Testis (tissue), 3 donors: Measurements from ENCODE around the gene EPHA4. TPM values are rescaled to one million over a fixed set of nuclear protein-coding genes. Genes with fewer than 3 reads are reported as not detected.

Experiments used
- DNase-seq: peaks from one replicate; pipeline ENCODE4 v3.0.0-alpha.2; 2019
- H3K27ac ChIP-seq, 2 donors: fragments of 200-600 bp; sonication (generic); one replicate each; pipeline ENCODE4 v1.5.1; 2019
- H3K27me3 ChIP-seq: fragments of 200-600 bp; sonication (generic); one replicate; pipeline ENCODE4 v1.5.1; 2019
- H3K36me3 ChIP-seq: fragments of 200-600 bp; sonication (generic); one replicate; pipeline ENCODE4 v1.5.1; 2017; ENCODE audit warnings: low read depth; ENCODE audit errors: missing control alignments
- H3K4me1 ChIP-seq: fragments of 200-600 bp; sonication (generic); one replicate; pipeline ENCODE4 v1.5.1; 2019
- H3K4me3 ChIP-seq, 2 donors: fragments of 200-600 bp; sonication (generic); one replicate each; pipeline ENCODE4 v1.5.1; 2017 to 2019
- H3K9me3 ChIP-seq: fragments of 200-600 bp; sonication (generic); one replicate; pipeline ENCODE4 v1.5.1; 2017
- POLR2A ChIP-seq: fragments of 450-650 bp; IDR thresholded peaks from one replicate; pipeline ENCODE4 v1.6.1; 2017; ENCODE audit warnings: antibody characterized with exemption, mild to moderate bottlenecking, moderate library complexity
- WGBS, 2 donors: methylation state at CpG; one replicate each; pipeline ENCODE4 v1.1.5; 2018; 5-methylcytosine and 5-hydroxymethylcytosine counted together
- intact Hi-C: fragments of 100-400 bp; cut with DNase I; formaldehyde crosslinking; loops from one replicate; pipeline ENCODE4 v1.15.1; 2023; ENCODE audit warnings: low total_unique reads
- polyA plus RNA-seq: library from polyadenylated mRNA; stranded (reverse); fragments of 350-450 nt; fragmentation: Illumina TruSeq; extraction: RNeasy Lipid Tissue Mini Kit (QIAGEN cat#74804); gene quantifications from one replicate; pipeline ENCODE4 v1.2.3, GENCODE V29; 2014; ENCODE audit warnings: low read depth, low replicate concordance; ENCODE audit not compliant: insufficient read depth
- total RNA-seq, 2 donors: library from RNA; depleted of rRNA; stranded (reverse); fragments of >200 nt; gene quantifications; one replicate each; pipeline ENCODE4 v1.2.3, GENCODE V29; 2016
- TF ChIP-seq, protein P1 (sequence below), 3 experiments: fragments of 450-650 bp in 2 of 3; fragments of 200-600 bp in 1 of 3; sonication (generic) in 1 of 3; IDR thresholded peaks; one replicate each; pipeline ENCODE4 v1.5.1; 2016 to 2019; ENCODE audit warnings: antibody characterized with exemption in 3 of 3, mild to moderate bottlenecking in 2 of 3, moderate library complexity in 1 of 3

EPHA4 gene
- total and polyA plus RNA-seq, 3 donors from 2014 or later, result 47.4 to 139 (median 134) TPM

DNA sequence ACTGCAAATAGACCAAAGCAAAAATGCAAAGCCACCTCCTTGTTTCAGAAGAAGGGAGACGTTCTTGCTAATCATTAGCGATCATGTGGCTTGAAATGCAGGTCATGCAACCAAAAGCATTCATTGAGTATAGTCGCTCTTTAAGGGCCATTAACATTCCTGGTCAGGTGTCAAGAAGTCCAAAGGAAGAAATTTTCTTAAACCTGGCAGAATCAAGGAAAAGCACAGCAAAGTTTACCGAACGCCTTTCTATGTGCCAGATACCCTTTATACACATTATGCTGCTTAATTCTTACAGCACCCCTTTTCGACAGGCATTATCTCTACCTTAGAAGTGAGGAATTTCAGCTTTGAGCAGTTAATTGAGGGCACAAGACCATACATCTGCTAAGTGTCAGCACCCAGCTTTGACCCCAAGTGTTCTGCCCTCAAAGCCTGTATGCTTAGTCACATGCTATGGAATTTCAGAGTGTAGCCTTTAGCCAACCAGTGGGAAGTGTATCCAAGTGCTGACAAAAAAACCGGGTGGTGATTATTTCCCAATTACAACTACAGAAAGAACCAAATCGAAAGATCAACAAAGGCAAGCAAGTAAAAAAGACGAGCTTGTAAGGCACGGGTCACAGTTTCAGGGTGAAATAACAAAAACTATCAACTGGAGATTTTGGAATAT is 70.8 kb downstream of the EPHA4 start:
- no peaks in the 10 kb centered on the region for H3K9me3 ChIP-seq
- intact Hi-C loops, result no loop called here
- no peaks in the 10 kb centered on the region for H3K27me3 ChIP-seq
- H3K4me3 ChIP-seq, result no peak overlapping the region
- H3K27ac ChIP-seq, result no peak overlapping the region
- H3K36me3 ChIP-seq, result no peaks in the 10 kb centered on the region
- WGBS, 2 donors, result 81 to 82% methylated on average over 10 of the region's 10 CpGs
- TF ChIP-seq, protein P1, sequence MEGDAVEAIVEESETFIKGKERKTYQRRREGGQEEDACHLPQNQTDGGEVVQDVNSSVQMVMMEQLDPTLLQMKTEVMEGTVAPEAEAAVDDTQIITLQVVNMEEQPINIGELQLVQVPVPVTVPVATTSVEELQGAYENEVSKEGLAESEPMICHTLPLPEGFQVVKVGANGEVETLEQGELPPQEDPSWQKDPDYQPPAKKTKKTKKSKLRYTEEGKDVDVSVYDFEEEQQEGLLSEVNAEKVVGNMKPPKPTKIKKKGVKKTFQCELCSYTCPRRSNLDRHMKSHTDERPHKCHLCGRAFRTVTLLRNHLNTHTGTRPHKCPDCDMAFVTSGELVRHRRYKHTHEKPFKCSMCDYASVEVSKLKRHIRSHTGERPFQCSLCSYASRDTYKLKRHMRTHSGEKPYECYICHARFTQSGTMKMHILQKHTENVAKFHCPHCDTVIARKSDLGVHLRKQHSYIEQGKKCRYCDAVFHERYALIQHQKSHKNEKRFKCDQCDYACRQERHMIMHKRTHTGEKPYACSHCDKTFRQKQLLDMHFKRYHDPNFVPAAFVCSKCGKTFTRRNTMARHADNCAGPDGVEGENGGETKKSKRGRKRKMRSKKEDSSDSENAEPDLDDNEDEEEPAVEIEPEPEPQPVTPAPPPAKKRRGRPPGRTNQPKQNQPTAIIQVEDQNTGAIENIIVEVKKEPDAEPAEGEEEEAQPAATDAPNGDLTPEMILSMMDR (IDR thresholded peaks at IDR 0.05), result no peak
- no peak for TF ChIP-seq POLR2A
- H3K4me1 ChIP-seq, result no peaks in the 10 kb centered on the region
- DNase-seq, result no peak

DNA sequence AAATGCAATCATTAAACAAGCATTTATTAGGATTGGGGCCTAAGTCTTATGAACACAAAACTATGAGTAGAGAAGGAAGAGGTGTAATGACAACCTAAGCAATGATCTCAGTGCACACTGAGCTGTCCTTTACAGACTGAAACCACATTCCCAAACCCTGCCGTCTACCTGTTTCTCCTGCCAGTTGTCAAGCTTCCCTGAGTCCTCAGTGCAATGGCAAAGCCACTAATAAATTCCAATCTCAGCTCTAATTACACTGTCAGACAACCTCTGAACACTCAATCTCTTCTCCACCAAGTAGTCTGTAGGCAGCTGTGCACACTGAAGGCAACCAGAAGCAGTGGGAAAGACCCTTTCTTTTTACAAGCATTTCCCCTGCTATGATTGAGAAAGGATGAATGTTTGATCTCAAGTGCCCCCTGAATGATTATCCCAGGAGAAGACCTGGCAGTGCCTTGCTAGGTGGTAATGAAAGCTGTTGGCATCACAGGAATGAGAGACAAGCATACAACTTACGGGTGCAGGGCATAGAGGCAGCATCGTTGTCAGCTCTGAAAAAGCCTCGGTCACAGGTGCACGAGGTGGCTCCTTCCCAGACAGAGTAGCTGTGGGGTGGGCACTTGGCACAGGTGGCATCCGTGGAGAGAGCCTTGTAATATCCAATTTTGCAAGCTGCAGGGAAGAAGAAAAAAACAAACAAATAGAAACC is 71.4 kb downstream of the EPHA4 start:
- DNase-seq, result no peak
- H3K27me3 ChIP-seq, result no peaks in the 10 kb centered on the region
- no peak overlapping the region for H3K4me3 ChIP-seq
- intact Hi-C loops, result no loop called here
- H3K27ac ChIP-seq, result no peak overlapping the region
- H3K4me1 ChIP-seq, result no peaks in the 10 kb centered on the region
- H3K9me3 ChIP-seq, result no peaks in the 10 kb centered on the region
- no peaks in the 10 kb centered on the region for H3K36me3 ChIP-seq
- 85 to 92% methylated on average over 6 of the region's 6 CpGs for WGBS, 2 donors
- TF ChIP-seq, protein P1 (IDR thresholded peaks at IDR 0.05), result no peak
- TF ChIP-seq POLR2A, result no peak

DNA sequence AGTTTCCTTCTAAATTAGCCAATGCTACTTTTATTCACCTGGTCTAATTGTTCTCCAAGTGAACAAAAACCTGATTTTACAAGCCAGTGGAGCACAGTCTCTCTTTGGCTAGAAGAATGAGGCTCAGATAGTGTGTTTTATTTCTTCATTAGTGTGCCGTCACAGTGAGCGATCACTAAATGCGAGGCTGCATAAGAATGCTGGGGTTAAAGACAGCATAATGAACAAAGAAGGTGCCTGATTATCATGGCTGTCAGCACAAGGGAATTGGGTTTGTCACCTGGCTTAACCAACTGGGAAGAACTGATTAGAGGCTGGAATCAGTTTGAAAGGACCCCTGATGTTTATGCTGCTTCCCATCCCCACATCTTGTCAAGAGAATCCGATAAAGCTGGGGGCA is 76.4 kb downstream of the EPHA4 start:
- no peak for DNase-seq
- 94 to 96% methylated on average over 4 of the region's 4 CpGs for WGBS, 2 donors

DNA sequence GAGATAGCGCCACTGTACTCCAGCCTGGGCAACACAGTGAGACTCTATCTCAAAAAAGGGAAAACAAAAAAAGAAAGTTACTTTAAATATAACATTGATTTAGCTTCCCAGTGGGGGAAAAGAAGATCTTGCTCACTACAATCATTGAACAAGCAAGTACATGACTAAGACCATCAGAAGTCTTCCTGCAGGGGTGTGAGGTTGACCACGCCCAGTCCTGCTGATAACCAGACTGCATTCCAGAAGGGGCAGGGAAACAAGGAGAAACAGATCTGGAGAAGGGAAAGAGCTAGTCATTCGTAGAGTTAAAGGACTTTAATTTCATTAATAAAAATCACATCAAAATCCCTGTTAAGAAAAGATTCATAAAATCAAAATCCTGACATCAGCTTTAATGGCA is 77.5 kb downstream of the EPHA4 start:
- Histone ChIP-seq H3K4me3 (no peak overlapping the region), H3K36me3 (no peaks in the 10 kb centered on the region), H3K27ac (no peak overlapping the region), H3K9me3 (no peaks in the 10 kb centered on the region), H3K4me1 (no peaks in the 10 kb centered on the region), H3K27me3 (no peaks in the 10 kb centered on the region)
- no peak for DNase-seq
- TF ChIP-seq, protein P1 (IDR thresholded peaks at IDR 0.05), result no peak
- intact Hi-C loops, result no loop called here
- WGBS, 2 donors, result 72 to 86% methylated on average over 3 of the region's 3 CpGs

More for the DNA sequence above, 76.4 kb downstream of the EPHA4 start:
- intact Hi-C loops, result no loop called here
- H3K4me1 ChIP-seq, result no peaks in the 10 kb centered on the region
- no peaks in the 10 kb centered on the region for H3K27me3 ChIP-seq
- H3K36me3 ChIP-seq, result no peaks in the 10 kb centered on the region
- no peak overlapping the region for H3K4me3 ChIP-seq
- H3K27ac ChIP-seq, result no peak overlapping the region
- TF ChIP-seq POLR2A, result no peak
- H3K9me3 ChIP-seq, result no peaks in the 10 kb centered on the region

DNA sequence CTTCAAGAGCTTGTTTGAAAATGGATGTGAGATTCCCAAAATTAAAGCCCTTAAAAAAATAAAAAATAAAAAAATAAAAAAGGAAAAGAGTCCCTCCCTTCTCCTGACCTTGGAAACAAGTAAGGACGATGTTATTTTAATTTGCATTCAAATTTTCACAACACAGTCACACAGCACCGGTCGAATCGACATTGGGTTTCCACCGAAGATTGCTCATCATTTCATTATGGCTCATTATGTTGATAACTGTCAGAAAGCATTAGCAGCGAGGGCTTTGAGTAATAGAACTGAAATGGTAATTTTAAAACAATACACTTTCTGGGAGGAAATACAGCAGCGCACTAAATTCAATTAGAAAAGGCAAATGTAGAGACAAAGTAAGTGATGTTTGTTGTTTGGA is 78.7 kb downstream of the EPHA4 start:
- TF ChIP-seq POLR2A, result no peak
- TF ChIP-seq, protein P1 (IDR thresholded peaks at IDR 0.05), result no peak

More for the DNA sequence above, 78.7 kb downstream of the EPHA4 start:
- Histone ChIP-seq H3K27me3 (no peaks in the 10 kb centered on the region), H3K9me3 (no peaks in the 10 kb centered on the region), H3K36me3 (no peaks in the 10 kb centered on the region), H3K4me3 (no peak overlapping the region), H3K27ac (no peak overlapping the region), H3K4me1 (no peaks in the 10 kb centered on the region)
- WGBS, 2 donors, result 64 to 69% methylated on average over 7 of the region's 7 CpGs
- DNase-seq, result no peak
- intact Hi-C loops, result no loop called here
